ENCODE data around the gene PSMG1.
"Not testable (repeated sequence)": the region's sequence is repeated elsewhere in the genome, so short reads cannot be mapped to it uniquely, and the experiment has no call there.

PSMG1 gene, protein sequence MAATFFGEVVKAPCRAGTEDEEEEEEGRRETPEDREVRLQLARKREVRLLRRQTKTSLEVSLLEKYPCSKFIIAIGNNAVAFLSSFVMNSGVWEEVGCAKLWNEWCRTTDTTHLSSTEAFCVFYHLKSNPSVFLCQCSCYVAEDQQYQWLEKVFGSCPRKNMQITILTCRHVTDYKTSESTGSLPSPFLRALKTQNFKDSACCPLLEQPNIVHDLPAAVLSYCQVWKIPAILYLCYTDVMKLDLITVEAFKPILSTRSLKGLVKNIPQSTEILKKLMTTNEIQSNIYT

DNA sequence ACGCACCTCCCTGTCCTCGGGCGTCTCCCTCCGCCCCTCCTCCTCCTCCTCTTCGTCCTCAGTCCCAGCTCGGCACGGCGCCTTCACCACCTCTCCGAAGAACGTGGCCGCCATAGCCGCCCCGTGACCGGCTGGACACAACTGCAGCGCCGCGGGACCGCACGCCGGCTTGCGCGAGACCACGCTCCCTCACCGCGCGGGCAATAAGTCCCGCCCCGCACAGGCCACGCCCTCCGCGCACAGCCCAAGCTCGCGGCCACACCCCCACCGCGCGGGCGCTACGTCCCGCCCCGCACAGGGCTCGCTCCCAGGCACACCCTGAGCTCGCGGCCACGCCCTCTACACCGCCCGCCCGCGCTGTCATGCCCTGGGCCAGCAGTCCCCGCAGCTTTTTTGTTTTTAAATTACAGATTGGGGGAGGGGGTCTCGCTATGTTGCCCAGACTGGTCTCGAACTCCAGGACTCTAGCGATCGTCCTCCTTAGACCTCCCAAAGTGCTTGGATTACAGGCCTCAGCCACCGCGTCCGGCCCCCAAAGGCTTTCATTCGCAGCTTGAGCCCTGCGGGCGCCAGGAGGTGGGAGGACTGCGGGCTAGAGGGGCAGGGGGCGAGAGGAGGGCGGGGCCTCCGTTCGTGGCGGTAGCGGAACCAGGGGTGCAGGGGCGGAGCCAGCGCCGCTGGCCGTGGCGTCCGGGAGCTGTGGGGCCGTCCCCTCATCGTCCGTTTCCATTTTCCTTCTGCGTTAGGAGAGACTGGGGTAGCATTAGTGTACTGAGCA is at the start of gene PSMG1:
PSMG1 (minus strand) TSS at position 180 of the 778 bp plus-strand sequence; CDS start at position 114, 66 bp downstream.
- DNase-seq (ENCODE audit: low spot score) = peak; percentile 97

DNA sequence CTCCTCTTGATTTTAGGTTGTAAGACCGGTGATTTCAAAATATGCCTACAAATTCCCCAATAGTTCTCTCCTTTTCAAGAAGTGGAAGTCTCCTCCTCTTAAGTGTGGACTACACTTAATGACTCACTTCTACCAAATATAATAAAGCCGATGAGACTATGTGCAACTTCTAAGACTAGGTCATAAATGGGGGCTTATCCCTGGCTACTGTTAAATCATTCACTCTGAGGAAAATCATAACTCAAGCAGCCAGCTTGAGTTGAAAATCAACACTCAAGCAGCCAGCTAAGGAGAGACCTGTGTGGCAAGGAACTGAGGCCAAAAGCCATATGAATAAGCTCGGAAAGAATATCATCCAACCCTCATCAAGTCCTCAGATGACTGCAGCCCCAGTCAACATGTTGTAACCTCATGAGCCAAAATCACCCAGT is 49.6 kb upstream of the PSMG1 start:
- DNase-seq (ENCODE audit: low spot score) = no peak

DNA sequence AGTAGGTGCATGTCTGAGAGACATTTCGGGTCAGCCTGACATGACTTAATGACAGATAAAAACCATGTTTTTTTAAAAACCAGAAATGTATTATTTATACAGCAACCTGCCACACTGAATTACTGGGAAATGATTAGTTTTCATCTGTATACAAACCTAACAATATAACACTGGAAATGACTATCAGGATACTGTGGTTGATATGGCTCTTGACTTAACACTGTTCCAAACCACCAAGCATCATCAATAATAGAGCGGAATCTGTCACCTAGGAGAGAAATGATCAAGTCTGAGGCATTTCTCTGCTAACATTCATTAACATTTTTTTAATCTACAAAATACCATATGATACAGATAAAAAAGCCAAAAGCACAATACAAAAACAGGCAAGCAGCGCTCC is 41.7 kb upstream of the PSMG1 start:
- DNase-seq (ENCODE audit: low spot score) = no peak

DNA sequence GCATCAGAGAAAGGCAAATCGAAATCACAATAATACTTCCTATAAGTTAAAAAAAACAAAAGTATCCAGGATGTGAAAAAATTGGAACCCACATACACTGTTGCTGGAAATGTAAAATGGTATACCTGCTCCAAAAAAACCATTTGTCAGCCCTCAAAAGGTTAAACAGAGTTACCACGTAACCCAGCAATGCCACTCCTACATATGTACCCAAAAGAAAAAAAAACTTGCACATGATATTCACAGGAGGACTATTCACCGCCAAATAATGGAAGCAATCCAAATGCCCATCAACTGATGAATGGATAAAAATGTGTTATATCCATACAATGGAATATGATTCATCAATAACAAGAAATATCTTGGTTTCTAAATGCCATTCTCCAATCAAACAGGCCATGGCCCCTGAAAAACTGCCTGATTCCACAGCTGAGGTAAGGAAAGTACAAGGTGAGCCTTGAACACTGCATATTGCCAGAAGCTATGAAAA is 38.8 kb upstream of the PSMG1 start:
- DNase-seq (ENCODE audit: low spot score) = no peak

DNA sequence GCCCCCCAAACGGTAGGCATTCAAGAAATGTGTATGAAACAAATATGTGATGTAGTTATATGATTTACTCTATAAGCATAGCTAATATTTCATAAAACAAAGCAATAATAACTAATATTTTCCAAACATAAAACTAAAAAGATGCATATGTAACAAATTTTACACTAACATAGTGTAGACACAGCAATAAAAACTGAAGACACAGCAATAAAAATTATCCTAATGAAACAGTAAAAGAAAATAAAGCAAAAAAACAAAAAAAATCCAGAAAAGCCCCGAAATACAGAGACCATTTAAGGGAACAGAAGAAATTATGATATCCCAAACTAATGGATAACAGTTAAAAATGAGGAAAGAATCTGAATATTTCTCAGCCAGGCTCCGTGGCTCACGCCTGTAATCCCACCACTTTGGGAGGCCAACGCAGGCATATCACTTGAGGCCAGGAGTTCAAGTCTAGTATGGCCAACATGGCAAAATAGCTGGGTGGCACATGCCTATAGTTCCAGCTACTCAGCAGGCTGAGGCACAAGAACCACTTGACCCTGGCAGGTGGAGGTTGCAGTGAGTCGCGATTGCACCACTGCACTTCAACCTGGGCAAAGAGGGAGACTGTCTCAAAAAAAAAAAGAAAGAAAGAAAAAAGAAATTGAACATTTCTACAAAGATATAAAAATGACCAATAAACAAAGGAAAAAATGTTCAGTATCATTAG is 38.2 kb upstream of the PSMG1 start:
- no peak for DNase-seq (ENCODE audit: low spot score)

DNA sequence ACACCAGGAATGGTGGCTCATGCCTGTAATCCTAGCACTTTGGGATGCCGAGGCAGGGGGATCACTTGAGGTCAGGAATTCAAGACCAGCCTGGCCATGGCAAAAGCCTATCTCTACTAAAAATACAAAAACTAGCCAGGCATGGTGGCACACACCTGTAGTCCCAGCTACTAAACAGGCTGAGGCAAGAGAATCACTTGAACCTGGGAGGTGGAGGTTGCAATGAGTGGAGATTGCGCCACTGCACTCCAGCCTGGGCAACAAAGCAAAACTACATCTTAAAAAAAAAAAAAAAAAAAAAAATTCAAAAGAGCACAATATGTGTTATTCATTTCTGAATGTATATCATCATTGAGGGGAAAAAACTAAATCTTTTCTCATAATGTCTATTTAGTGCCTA is 37.6 kb upstream of the PSMG1 start:
- not testable (repeated sequence) for DNase-seq (ENCODE audit: low spot score)

DNA sequence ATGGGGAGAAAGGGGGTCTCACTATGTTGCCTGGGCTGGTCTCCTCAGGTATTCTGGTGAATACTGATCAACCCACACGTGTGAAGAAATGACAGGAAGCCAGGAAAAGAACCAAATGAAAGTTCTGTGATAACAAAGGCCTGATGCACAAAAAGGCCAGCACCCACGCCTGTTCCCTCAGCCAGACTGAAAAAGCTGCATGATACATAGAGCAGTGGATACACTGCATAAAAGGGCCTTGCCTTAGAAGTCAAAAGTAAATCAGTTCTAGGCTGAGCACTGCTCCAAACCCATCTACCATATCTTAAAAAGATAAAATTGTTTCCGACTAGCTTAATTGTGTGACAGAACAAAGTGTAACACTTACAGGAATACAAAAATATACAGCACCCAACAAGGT is 36.9 kb upstream of the PSMG1 start:
- no peak for DNase-seq (ENCODE audit: low spot score)

DNA sequence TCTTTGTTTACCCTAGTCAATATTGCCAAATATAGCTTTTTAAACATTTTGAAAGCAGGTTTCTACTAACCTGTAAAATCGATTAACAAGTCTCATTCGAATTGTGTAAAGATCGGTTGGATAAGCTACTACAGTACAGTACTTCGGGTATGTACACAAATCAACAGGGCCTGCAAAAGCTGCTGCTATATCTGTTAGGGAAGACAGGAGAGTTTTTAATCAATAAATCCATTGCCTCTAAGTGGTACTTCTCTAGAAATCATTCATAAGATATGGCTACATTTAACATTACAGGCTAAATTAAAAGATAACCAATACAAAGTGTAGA is 34.8 kb upstream of the PSMG1 start:
- no peak for DNase-seq (ENCODE audit: low spot score)

DNA sequence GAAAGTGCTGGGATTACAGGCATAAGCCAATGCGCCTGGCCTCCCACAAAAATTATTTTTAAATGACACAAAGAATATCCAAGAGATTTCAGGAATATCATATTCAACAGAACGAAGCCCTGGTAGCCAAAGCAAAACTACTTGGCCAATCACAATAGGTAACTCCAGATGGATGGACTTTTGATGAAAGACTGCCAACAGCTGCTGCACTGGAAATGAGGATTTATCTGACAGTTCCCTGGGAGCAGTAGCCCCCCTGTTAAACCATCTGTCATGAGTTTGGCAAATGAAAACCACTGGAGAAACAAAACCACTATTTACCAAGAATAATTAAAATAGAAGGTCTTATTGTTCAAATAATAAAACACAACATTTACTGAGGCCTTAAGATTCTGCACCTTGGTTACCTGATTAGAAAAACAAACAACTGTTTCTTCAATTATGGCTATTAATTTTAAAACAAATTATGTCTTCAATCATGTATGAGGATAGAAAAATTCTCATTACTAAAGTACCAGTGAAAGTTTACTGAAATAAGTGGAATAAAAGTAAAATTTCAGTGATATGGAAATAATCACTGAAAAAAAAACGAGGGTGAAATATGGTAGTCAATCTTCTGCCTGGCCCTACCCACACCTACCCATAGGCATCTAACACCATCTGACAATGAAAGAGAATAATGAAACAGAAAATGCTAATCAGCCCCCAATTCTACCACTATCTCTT is 34.3 kb upstream of the PSMG1 start:
- no peak for DNase-seq (ENCODE audit: low spot score)

DNA sequence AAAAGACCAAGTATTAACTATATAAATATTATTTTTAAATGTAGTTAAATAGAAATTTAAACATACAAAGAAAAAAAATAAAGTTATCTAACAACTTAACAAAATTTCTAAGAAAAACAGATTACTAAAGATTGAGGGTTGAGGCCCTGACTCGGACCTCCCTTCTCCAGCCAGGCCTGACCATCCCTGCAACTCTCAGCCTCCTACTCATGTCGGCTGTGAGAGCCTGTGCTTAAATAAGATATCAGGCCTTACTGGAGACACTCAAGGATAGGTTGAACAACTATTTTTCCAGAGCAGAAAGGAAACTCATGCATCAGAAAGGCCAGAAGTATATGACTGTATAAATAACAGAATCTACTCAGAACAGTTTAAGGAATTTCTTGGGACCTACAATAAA is 33.0 kb upstream of the PSMG1 start:
- no peak for DNase-seq (ENCODE audit: low spot score)

DNA sequence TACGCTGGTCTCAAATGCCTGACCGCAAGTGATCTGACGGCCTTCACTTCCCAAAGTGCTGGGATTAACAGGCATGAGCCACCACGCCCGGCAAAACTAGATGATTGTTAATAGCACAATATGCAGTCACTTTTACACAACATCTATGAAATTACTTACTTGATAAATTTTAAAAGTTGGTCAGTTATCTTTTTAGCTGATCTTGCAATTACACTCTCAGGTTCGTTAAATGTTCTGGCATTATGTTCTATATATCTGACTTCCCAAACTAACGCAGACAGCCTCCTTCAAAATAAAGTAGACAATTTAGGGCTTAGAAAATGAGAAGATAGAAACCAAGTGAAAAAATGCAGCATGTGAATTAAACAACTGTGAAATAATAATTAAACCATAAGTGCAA is 31.8 kb upstream of the PSMG1 start:
- no peak for DNase-seq (ENCODE audit: low spot score)

DNA sequence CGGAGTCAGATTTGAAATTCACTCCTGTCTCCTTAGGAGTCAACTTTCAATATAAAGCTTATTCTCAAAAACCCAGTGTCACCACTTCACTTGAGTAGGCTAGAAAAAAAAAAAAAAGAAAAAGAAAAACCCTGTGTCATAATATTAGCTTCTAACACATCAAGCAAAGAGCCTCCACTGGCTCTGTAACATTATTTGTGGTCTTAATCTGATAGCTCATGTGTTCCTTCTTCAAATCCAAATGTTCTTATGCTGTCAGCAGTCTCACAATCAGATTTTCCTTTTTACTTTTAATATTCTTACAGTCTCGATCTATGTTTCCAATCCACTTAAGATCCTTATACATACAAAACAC is 26.1 kb upstream of the PSMG1 start:
- no peak for DNase-seq (ENCODE audit: low spot score)

DNA sequence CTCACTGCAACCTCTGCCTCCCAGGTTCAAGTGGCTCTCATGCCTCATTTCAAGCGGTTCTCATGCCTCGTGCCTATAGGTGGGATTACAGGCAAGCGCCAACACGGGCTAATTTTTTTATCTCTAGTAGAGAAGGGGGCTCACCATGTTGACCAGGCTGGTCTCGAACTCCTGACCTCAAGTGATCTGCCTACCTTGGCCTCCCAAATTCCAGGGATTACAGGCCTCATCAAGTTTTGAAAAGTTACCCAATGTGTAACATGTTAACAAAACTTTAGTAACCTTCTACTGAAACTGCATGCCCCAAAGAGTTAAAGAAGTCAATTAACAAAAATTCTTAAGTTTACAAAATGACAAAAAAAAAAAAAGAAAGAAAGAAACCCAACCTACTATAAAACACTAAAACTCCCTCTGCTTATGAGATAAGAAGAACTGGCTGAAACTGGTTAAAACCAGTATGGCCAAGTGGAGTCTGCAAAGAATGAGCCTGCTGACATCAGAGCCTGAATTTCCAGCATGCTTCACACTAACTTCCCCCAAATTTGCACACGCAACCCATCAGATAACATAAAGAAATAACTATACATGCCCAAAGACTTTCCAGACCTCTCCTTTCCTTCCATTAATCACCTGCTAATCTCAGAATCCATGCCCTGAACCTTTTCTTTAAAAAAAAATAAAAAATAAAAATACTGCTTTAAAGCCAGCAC is 25.5 kb upstream of the PSMG1 start:
- no peak for DNase-seq (ENCODE audit: low spot score)

DNA sequence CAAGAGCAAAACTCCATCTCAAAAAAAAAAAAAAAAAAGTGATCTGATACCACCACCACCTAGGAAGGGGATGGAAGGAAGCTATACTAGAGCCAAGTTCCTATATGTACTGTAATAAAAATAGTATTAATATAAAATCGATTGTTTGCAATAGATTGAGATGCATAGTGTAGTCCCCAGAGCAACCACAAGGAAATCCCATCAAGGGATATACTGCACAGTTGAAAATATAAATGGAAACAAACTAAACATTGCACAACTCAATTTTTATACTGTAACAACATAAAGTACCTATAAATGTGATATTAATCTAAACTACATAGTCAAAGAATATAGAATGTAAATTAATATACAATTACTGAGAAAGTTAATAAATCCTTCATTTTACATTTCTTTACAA is 20.9 kb upstream of the PSMG1 start:
- DNase-seq (ENCODE audit: low spot score) = no peak

DNA sequence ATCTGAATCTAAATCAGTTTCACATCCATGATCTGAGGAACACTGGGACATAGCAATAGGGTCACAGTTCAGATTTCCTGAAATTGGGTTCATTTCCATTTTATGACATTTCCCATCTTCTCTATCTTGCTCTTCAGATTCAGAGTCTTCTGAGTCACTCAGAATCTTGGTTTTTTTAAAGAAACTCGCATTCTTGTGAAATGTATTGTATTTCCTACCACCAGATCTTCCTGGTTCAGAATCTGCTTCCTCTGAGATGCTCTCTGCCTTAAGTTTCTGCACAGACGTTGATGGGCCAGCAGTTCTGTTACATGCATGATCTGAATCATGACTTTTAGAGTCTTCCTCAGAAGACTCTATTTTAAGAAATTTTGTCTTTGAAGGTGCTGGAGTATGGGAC is 15.5 kb upstream of the PSMG1 start:
- DNase-seq (ENCODE audit: low spot score) = no peak

DNA sequence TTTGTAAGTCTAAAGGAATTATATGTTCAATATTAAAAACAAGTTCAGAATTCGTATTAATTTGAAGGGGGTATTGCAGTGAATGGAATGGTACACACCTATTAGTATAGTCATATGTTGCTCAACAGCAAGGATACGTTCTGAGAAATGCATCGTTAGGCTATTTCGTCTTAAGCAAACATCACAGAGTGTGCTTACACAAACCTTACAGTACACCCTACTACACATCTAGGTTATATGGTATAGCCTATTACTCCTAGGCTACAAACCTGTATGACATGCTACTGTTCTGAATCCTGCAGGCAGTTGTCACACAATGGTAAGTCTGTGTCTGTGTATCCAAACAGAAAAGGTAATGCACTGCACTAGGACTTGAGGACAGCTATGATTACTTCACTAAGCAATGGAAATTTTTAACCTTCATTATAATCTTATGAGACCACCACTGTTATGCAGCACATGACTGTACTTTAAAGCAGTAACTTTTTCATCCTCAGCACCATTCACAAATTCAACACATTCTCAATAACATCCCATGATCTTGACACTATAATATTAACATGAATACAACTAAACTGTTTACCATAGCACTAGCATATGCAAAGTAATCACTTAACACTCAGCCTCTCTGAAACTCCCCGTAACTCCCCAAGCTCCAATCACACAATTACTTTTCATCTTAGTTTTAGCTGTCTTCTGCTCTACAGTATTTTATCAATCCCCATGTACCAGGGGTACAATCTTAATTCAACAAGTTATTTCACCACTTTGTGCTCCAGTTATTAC is 14.4 kb upstream of the PSMG1 start:
- no peak for DNase-seq (ENCODE audit: low spot score)

DNA sequence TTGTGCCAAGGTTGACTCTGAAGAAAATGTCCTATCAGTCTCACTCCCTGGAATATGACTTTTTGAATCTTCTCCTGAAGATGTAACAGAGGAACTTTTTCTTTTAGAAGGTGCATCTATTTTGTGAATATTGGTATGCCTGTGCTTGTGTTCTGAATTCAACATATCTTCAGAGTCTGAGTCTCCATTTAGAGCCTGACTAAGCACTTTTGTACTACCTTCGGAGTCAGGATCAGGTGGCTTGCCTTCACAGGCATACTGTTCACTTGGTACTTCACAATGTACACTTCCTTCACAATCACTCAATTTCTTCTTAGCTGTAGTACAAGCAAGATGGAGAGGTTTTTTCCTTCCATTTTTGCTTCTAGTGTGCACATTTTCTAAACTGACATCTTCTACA is 13.6 kb upstream of the PSMG1 start:
- DNase-seq (ENCODE audit: low spot score) = no peak

DNA sequence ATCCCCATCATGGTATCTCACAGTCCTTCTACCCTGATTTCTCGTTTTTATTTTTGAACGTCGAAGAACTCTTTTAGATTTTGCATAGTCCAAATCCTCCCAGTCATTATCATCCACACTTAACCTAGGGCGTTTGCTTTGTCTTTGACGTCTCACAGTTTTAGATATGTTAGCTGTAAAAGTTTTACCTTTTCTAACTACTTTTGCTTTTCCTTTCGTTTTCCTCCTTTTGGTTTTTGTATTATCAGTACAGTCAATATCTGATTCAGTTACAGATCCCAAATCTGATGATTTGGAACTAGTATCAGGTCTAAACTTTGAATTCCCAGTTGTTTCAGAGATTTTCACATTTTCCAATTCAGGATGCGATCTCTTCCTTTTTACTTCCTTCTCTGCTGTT is 13.1 kb upstream of the PSMG1 start:
- no peak for DNase-seq (ENCODE audit: low spot score)

DNA sequence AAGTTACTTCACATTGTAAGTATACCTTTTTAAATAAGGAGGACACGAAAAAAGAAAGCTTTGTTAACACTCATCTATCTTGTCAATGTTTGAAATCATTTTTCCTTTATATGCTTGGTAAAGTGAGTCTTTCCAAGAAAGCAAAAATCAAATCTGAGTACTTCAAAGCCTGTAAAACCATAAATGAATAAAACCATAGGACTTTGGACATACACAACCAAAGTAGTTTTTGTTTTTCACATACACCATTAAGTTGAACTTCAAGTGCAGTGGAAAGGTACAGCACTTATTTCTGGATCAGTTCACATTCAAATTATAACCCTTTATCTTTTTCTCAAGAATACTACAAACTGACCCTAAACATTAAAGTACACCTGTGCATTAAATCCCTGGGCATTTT is 10.1 kb upstream of the PSMG1 start:
- no peak for DNase-seq (ENCODE audit: low spot score)

DNA sequence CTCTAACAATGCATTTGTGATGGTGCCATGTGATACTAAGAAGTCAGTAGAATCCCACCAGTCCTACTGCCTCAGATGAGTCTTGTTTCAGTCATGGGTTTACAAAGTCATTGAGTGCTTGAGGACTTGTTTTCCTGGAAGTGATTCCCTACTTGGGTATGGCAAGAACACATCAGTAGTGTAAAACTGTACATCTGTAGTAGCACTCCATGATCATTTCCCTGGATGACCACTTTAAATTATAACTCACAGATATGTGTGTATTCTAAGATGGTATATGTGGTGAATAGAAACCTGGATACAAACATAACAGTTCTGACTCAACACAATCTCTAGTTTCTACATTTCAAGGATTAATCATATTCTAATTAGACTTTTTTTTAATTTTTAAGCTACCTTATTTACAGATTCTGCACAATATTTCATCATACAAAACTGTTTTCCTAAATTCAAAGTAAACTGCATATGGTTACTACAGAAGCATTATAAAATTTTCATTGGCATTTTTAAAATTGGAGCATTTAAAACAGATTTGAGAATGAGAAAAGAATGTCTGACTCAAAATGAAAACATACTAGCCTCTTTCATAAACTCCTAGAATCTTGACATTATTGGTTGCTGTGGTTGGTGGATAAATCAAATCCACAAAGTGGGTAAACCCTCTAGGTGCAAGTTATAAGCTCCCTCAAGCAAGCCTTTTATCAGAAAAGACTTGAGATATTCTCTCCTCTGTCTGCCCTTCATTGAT is 6.8 kb upstream of the PSMG1 start:
- no peak for DNase-seq (ENCODE audit: low spot score)
